PC-9 (cell line): ENCODE results near the gene KCNK7.

Experiments
- CTCF ChIP-seq: fragments of 200-600 bp; sonication (generic); conservative IDR thresholded peaks from 2 replicates; pipeline ENCODE4 v1.6.1; 2017; ENCODE audit warnings: mixed run types, antibody characterized with exemption, mild to moderate bottlenecking, moderate library complexity
- EZH2 ChIP-seq: fragments of 200-600 bp; sonication (generic); IDR thresholded peaks from 2 replicates; pipeline ENCODE4 v1.8.0; 2017; ENCODE audit warnings: antibody characterized with exemption, low read depth

GRCh38 chr11:65584106-65584505 is 11.5 kb downstream of the KCNK7 start:
- TF ChIP-seq CTCF (no peak), EZH2 (no peak)
